HepG2 (cell line): ENCODE data around the gene SRGAP3. TPM values are rescaled to one million over a fixed set of nuclear protein-coding genes. Genes with fewer than 3 reads are reported as not detected.
A peak's percentile ranks its signal among the peaks of the same experiment; 100 is the strongest.

Experiments
- ARHGAP35 ChIP-seq: sonication (generic); formaldehyde crosslinking; IDR thresholded peaks from 2 replicates; pipeline ENCODE4 v1.9.0; 2022; ENCODE audit warnings: mild to moderate bottlenecking, inconsistent platforms, moderate library complexity, missing genetic modification reagents, borderline replicate concordance
- CCDC6 ChIP-seq: sonication (generic); formaldehyde crosslinking; IDR thresholded peaks from 2 replicates; pipeline ENCODE4 v1.8.1; 2022; ENCODE audit warnings: mild to moderate bottlenecking, missing genetic modification reagents, moderate library complexity
- CTCF ChIP-seq: sonication (generic); formaldehyde crosslinking; IDR thresholded peaks from 2 replicates; pipeline ENCODE4 v1.5.0; 2020; ENCODE audit warnings: mild to moderate bottlenecking, missing genetic modification reagents, moderate library complexity
- E2F1 ChIP-seq: sonication (generic); formaldehyde crosslinking; IDR thresholded peaks from 2 replicates; pipeline ENCODE4 v1.5.0; 2020; ENCODE audit warnings: missing genetic modification reagents
- ISX ChIP-seq: sonication (generic); formaldehyde crosslinking; conservative IDR thresholded peaks from 2 replicates; pipeline ENCODE4 v1.5.0; 2020; ENCODE audit warnings: missing genetic modification reagents
- NBN ChIP-seq: fragments of 450-650 bp; conservative IDR thresholded peaks from 2 replicates; pipeline ENCODE4 v1.6.1; 2017
- NFKB2 ChIP-seq: sonication (generic); formaldehyde crosslinking; IDR thresholded peaks from 2 replicates; pipeline ENCODE4 v1.4.0; 2020; ENCODE audit warnings: missing genetic modification reagents, borderline replicate concordance
- SATB2 ChIP-seq: sonication (generic); formaldehyde crosslinking; IDR thresholded peaks from 2 replicates; pipeline ENCODE4 v1.5.0; 2020; ENCODE audit warnings: missing genetic modification reagents
- SIN3B ChIP-seq: fragments of 150-350 bp; IDR thresholded peaks from 2 replicates; pipeline ENCODE4 v1.6.1; 2014; ENCODE audit warnings: low read length
- ZNF160 ChIP-seq: sonication (generic); formaldehyde crosslinking; IDR thresholded peaks from 2 replicates; pipeline ENCODE4 v1.8.0; 2022; ENCODE audit warnings: mild to moderate bottlenecking, inconsistent platforms, missing genetic modification reagents
- ZNF207 ChIP-seq: fragments of 450-650 bp; IDR thresholded peaks from 2 replicates; pipeline ENCODE4 v1.6.1; 2016; ENCODE audit warnings: antibody characterized with exemption, borderline replicate concordance
- ZNF331 ChIP-seq: sonication (generic); formaldehyde crosslinking; IDR thresholded peaks from 2 replicates; pipeline ENCODE4 v1.4.0; 2020; ENCODE audit warnings: missing genetic modification reagents
- ZNF605 ChIP-seq: sonication (generic); formaldehyde crosslinking; IDR thresholded peaks from 2 replicates; pipeline ENCODE4 v1.8.0; 2022; ENCODE audit warnings: mild to moderate bottlenecking, missing genetic modification reagents
- ZNF660 ChIP-seq: sonication (generic); formaldehyde crosslinking; IDR thresholded peaks from 2 replicates; pipeline ENCODE4 v1.5.1; 2020; ENCODE audit warnings: mild to moderate bottlenecking, low read depth, missing genetic modification reagents, borderline replicate concordance
- polyA plus RNA-seq, 8 experiments: library from polyadenylated mRNA; depleted of rRNA in 3 of 8; stranded (reverse) in 7 of 8; unstranded in 1 of 8; fragments of >200 nt; fragmentation: Illumina TruSeq in 4 of 8; extraction: Trizol in 4 of 8; gene quantifications; 2 replicates each; pipeline versions ENCODE4 v1.2.1 to v1.2.3, GENCODE V29; 2011 to 2016; ENCODE audit warnings: low read depth in 4 of 8, missing spikeins in 1 of 8, mixed read lengths in 1 of 8; ENCODE audit not compliant: insufficient read depth in 1 of 8
- total RNA-seq, 5 experiments: library from RNA; depleted of rRNA; stranded (reverse); fragments of >200 nt; fragmentation: Illumina TruSeq; extraction: Trizol; gene quantifications; 2 replicates each; pipeline ENCODE4 v1.2.3, GENCODE V29; 2016; ENCODE audit warnings: low read depth in 1 of 5
- TF ChIP-seq, protein P1 (sequence below): sonication (generic); formaldehyde crosslinking; IDR thresholded peaks from 2 replicates; pipeline ENCODE4 v1.4.0; 2020; ENCODE audit warnings: missing genetic modification reagents, borderline replicate concordance
- TF ChIP-seq, protein P2 (sequence below): sonication (generic); formaldehyde crosslinking; IDR thresholded peaks from 2 replicates; pipeline ENCODE4 v1.5.0; 2020; ENCODE audit warnings: mild to moderate bottlenecking, missing genetic modification reagents, borderline replicate concordance
- TF ChIP-seq, protein P3 (sequence below): sonication (generic); formaldehyde crosslinking; IDR thresholded peaks from 2 replicates; pipeline ENCODE4 v1.5.0; 2020; ENCODE audit warnings: missing genetic modification reagents, mild to moderate bottlenecking, borderline replicate concordance
- TF ChIP-seq, protein P4 (sequence below): sonication (generic); formaldehyde crosslinking; IDR thresholded peaks from 2 replicates; pipeline ENCODE4 v1.9.0; 2022; ENCODE audit warnings: missing genetic modification reagents, mild to moderate bottlenecking, borderline replicate concordance

Gene SRGAP3
- total and polyA plus RNA-seq, 2 of the 13 experiments (the other 11 are each of a cell fraction or from before 2014, with no cell fraction given), result 1.2 to 1.4 TPM

GRCh38 chr3:9204253-9204992 is 45.0 kb downstream of the SRGAP3 start (continued):
- TF ChIP-seq E2F1 (CRISPR knock-in tag), result no peak
- no peak for TF ChIP-seq ZNF207
- TF ChIP-seq, protein P1, sequence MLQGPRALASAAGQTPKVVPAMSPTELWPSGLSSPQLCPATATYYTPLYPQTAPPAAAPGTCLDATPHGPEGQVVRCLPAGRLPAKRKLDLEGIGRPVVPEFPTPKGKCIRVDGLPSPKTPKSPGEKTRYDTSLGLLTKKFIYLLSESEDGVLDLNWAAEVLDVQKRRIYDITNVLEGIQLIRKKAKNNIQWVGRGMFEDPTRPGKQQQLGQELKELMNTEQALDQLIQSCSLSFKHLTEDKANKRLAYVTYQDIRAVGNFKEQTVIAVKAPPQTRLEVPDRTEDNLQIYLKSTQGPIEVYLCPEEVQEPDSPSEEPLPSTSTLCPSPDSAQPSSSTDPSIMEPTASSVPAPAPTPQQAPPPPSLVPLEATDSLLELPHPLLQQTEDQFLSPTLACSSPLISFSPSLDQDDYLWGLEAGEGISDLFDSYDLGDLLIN (CRISPR knock-in tag), result no peak
- TF ChIP-seq, protein P2, sequence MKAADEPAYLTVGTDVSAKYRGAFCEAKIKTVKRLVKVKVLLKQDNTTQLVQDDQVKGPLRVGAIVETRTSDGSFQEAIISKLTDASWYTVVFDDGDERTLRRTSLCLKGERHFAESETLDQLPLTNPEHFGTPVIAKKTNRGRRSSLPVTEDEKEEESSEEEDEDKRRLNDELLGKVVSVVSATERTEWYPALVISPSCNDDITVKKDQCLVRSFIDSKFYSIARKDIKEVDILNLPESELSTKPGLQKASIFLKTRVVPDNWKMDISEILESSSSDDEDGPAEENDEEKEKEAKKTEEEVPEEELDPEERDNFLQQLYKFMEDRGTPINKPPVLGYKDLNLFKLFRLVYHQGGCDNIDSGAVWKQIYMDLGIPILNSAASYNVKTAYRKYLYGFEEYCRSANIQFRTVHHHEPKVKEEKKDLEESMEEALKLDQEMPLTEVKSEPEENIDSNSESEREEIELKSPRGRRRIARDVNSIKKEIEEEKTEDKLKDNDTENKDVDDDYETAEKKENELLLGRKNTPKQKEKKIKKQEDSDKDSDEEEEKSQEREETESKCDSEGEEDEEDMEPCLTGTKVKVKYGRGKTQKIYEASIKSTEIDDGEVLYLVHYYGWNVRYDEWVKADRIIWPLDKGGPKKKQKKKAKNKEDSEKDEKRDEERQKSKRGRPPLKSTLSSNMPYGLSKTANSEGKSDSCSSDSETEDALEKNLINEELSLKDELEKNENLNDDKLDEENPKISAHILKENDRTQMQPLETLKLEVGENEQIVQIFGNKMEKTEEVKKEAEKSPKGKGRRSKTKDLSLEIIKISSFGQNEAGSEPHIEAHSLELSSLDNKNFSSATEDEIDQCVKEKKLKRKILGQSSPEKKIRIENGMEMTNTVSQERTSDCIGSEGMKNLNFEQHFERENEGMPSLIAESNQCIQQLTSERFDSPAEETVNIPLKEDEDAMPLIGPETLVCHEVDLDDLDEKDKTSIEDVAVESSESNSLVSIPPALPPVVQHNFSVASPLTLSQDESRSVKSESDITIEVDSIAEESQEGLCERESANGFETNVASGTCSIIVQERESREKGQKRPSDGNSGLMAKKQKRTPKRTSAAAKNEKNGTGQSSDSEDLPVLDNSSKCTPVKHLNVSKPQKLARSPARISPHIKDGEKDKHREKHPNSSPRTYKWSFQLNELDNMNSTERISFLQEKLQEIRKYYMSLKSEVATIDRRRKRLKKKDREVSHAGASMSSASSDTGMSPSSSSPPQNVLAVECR (CRISPR knock-in tag), result no peak; the same call in 1 of the 2 replicates
- TF ChIP-seq ZNF605 (CRISPR knock-in tag), result no peak
- TF ChIP-seq, protein P3, sequence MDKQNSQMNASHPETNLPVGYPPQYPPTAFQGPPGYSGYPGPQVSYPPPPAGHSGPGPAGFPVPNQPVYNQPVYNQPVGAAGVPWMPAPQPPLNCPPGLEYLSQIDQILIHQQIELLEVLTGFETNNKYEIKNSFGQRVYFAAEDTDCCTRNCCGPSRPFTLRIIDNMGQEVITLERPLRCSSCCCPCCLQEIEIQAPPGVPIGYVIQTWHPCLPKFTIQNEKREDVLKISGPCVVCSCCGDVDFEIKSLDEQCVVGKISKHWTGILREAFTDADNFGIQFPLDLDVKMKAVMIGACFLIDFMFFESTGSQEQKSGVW (CRISPR knock-in tag), result no peak
- peak; percentile 62; the same call in 1 of the 2 replicates for TF ChIP-seq ZNF331 (CRISPR knock-in tag)
- TF ChIP-seq ISX (CRISPR knock-in tag), result no peak
- TF ChIP-seq ZNF160 (CRISPR knock-in tag), result 0 out of 2 replicates have a peak, but pooled peaks have one; percentile 46
- TF ChIP-seq NFKB2, result peak; percentile 62; the same call in 1 of the 2 replicates
- TF ChIP-seq, protein P4, sequence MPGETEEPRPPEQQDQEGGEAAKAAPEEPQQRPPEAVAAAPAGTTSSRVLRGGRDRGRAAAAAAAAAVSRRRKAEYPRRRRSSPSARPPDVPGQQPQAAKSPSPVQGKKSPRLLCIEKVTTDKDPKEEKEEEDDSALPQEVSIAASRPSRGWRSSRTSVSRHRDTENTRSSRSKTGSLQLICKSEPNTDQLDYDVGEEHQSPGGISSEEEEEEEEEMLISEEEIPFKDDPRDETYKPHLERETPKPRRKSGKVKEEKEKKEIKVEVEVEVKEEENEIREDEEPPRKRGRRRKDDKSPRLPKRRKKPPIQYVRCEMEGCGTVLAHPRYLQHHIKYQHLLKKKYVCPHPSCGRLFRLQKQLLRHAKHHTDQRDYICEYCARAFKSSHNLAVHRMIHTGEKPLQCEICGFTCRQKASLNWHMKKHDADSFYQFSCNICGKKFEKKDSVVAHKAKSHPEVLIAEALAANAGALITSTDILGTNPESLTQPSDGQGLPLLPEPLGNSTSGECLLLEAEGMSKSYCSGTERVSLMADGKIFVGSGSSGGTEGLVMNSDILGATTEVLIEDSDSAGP (CRISPR knock-in tag), result peak; percentile 53; the same call in 1 of the 2 replicates
- TF ChIP-seq CCDC6 (CRISPR knock-in tag), result no peak
- no peak for TF ChIP-seq SATB2 (CRISPR knock-in tag)
- TF ChIP-seq NBN, result no peak
- TF ChIP-seq SIN3B, result no peak
- no peak; the same call in 1 of the 2 replicates for TF ChIP-seq ARHGAP35 (CRISPR knock-in tag)
- peak; percentile 11; the same call in 1 of the 2 replicates for TF ChIP-seq CTCF (CRISPR knock-in tag)
- no peak for TF ChIP-seq ZNF660
